Neural crest cell (in vitro differentiated cells): ENCODE results near the gene ATP11A. TPM values are rescaled to one million over a fixed set of nuclear protein-coding genes. Genes with fewer than 3 reads are reported as not detected.

Experiments used
- DNase-seq: peaks from one replicate; pipeline ENCODE4 v3.0.0; 2021; ENCODE audit warnings: low read depth, mixed read lengths, low spot score
- H3K27ac Mint-ChIP-seq: one replicate; pipeline ENCODE4 v1.8.0; 2021; ENCODE audit warnings: mild to moderate bottlenecking, mixed read lengths; ENCODE audit not compliant: unreplicated experiment
- H3K27me3 Mint-ChIP-seq: 2 replicates; pipeline ENCODE4 v1.8.0; 2021; ENCODE audit warnings: low read depth, mild to moderate bottlenecking, mixed read lengths
- H3K36me3 Mint-ChIP-seq: 2 replicates; pipeline ENCODE4 v1.8.0; 2021; ENCODE audit warnings: low read depth, mild to moderate bottlenecking, mixed read lengths
- H3K4me1 Mint-ChIP-seq: 2 replicates; pipeline ENCODE4 v1.8.0; 2021; ENCODE audit warnings: mixed read lengths
- H3K4me3 Mint-ChIP-seq: one replicate; pipeline ENCODE4 v1.8.0; 2021; ENCODE audit warnings: mild to moderate bottlenecking, mixed read lengths
- H3K9me3 Mint-ChIP-seq: 2 replicates; pipeline ENCODE4 v1.8.0; 2021; ENCODE audit warnings: mixed read lengths
- CTCF ChIP-seq: fragments of 200-600 bp; sonication (generic); conservative IDR thresholded peaks from 2 replicates; pipeline ENCODE4 v1.5.0; 2021; ENCODE audit warnings: antibody characterized with exemption, mild to moderate bottlenecking
- total RNA-seq: library from RNA; stranded (reverse); gene quantifications from 2 replicates; pipeline ENCODE4 v1.2.1, GENCODE V29; 2021

The ATP11A gene
- total RNA-seq, 1 donor from 2014 or later = 97.4 TPM

- peak overlapping the region; percentile 72 for H3K4me3 Mint-ChIP-seq
- peaks cover 3% of the 10 kb centered on the region for H3K27me3 Mint-ChIP-seq
- peak overlapping the region; percentile 96 for H3K27ac Mint-ChIP-seq
- peaks cover 7% of the 10 kb centered on the region for H3K36me3 Mint-ChIP-seq
- H3K4me1 Mint-ChIP-seq = peaks cover 62% of the 10 kb centered on the region
- no peaks in the 10 kb centered on the region for H3K9me3 Mint-ChIP-seq
- no peak for DNase-seq
- no peak for TF ChIP-seq CTCF
Measured at GRCh38 chr13:112710855-112711527, 21.2 kb downstream of the ATP11A start.

- H3K27ac Mint-ChIP-seq = peak overlapping the region; percentile 96
- H3K4me1 Mint-ChIP-seq = peaks cover 61% of the 10 kb centered on the region
- peaks cover 7% of the 10 kb centered on the region for H3K36me3 Mint-ChIP-seq
- peak overlapping the region; percentile 72 for H3K4me3 Mint-ChIP-seq
- peak; percentile 24 for TF ChIP-seq CTCF
- H3K9me3 Mint-ChIP-seq = no peaks in the 10 kb centered on the region
- DNase-seq = peak; percentile 31
- peaks cover 3% of the 10 kb centered on the region for H3K27me3 Mint-ChIP-seq
Measured at GRCh38 chr13:112711528-112712265, 21.9 kb downstream of the ATP11A start.

- no peak for DNase-seq
- H3K4me1 Mint-ChIP-seq = peaks cover 70% of the 10 kb centered on the region
- H3K27me3 Mint-ChIP-seq = peaks cover 3% of the 10 kb centered on the region
- peak overlapping the region; percentile 72 for H3K4me3 Mint-ChIP-seq
- H3K36me3 Mint-ChIP-seq = peaks cover 7% of the 10 kb centered on the region
- no peak for TF ChIP-seq CTCF
- peak overlapping the region; percentile 96 for H3K27ac Mint-ChIP-seq
- no peaks in the 10 kb centered on the region for H3K9me3 Mint-ChIP-seq
Measured at GRCh38 chr13:112712451-112713207, 22.8 kb downstream of the ATP11A start.

- no peak overlapping the region for H3K4me3 Mint-ChIP-seq
- peaks cover 73% of the 10 kb centered on the region for H3K4me1 Mint-ChIP-seq
- H3K9me3 Mint-ChIP-seq = no peaks in the 10 kb centered on the region
- H3K36me3 Mint-ChIP-seq = peaks cover 7% of the 10 kb centered on the region
- no peak for DNase-seq
- H3K27me3 Mint-ChIP-seq = peaks cover 3% of the 10 kb centered on the region
- no peak overlapping the region for H3K27ac Mint-ChIP-seq
- TF ChIP-seq CTCF = no peak
Measured at GRCh38 chr13:112713517-112714253, 23.8 kb downstream of the ATP11A start.
